ENCODE results near the gene TNS3.

Gene TNS3

DNA sequence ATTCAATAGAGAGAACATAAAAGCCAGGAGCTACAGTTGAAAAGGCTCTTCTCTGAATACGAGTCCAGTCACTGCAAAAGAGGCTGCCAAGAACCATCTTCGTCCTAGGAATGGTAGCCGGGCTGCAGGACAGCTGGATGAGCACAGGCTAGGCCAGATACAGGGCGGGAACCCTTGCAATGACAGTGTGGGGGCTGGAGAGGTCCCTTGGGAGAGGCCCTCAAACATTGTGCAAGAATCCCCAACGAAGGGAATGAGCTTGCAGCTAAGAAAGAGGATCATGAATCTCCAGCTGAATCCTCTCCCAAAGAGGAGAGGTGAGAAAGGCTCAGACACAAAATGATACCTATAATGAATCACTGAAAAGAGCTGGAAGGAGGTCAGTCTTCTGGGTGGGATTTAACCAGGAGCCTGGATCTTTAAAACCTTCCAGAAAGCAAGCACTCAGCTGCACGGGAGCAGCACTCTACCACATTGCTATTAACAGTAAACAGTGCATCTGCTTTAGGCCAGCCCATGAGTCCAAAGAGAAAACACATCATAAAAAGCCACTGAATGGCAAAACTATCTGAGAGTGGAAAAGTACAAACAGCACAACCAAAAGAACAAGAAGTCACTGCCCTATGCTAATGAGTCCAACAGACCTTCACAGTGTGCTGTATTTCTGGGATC, 287.9 kb downstream of the TNS3 start:
- H3K27ac Mint-ChIP-seq = no peak overlapping the region
- no peaks in the 10 kb centered on the region for H3K9me3 Mint-ChIP-seq (ENCODE audit: low read depth)
- H3K4me1 Mint-ChIP-seq (ENCODE audit: low read depth) = peaks cover 15% of the 10 kb centered on the region
- no peaks in the 10 kb centered on the region for H3K36me3 Mint-ChIP-seq
- H3K27me3 Mint-ChIP-seq = no peaks in the 10 kb centered on the region
- H3K4me3 Mint-ChIP-seq = no peak overlapping the region

DNA sequence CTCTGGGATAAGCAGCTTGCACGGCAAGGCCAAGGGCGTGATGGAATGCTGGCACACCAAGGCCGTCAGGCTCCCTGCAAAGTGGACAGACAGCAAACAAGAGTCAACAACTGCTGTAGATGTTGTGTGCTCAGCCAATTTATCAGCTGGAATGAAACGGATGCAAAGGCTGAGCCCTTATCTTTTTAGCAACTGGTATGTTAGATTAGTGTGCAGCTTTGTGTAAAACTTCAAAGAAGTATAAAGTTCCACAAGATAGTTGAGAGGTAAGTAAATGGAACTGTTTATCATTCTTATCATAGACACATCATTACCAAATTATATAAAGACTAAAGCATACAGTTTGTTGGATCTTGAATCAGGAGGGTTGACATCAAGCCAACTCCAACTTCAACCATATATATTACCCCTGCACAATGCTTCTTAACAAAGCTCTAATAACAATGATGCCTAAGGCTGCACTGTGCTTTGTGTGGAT, 289.0 kb downstream of the TNS3 start:
- H3K4me1 Mint-ChIP-seq (ENCODE audit: low read depth) = peaks cover 15% of the 10 kb centered on the region
- no peak overlapping the region for H3K4me3 Mint-ChIP-seq

DNA sequence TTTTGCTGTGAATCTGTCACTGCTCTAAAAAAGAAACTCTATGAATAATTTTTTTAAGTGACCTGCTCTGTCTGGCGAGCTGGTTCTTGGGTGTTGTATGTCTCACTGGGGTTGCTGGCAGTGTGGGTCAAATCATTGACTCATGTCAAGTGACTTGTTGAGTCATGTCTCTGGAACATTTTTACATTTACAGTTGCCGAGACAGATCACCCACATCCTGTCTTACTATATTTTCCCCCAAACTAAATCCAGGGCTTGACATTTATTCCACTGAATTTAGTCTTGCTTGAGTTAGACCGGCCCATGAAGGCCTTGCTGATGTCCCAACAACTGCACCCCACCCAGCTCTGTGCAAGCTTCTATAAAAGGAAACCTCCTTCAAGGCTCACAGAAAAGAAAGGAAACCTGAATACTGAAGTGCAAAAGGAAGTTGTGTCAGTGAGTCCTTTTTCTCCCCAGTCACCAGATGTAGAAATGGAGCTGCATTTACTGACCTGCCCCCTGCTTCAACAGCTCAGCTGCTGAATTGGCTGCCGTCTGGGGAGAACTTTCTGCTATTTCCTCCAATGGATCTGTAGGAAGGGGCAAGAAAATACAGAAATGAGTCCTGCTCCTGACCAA, 290.3 kb downstream of the TNS3 start:
- Mint-ChIP-seq H3K4me1 (ENCODE audit: low read depth) (peaks cover 15% of the 10 kb centered on the region), H3K27me3 (no peaks in the 10 kb centered on the region), H3K36me3 (no peaks in the 10 kb centered on the region), H3K9me3 (ENCODE audit: low read depth) (no peaks in the 10 kb centered on the region), H3K27ac (peak overlapping the region; percentile 59), H3K4me3 (no peak overlapping the region)

More for the DNA sequence above, 289.0 kb downstream of the TNS3 start:
- no peaks in the 10 kb centered on the region for H3K27me3 Mint-ChIP-seq
- no peaks in the 10 kb centered on the region for H3K36me3 Mint-ChIP-seq
- no peak overlapping the region for H3K27ac Mint-ChIP-seq
- no peaks in the 10 kb centered on the region for H3K9me3 Mint-ChIP-seq (ENCODE audit: low read depth)

DNA sequence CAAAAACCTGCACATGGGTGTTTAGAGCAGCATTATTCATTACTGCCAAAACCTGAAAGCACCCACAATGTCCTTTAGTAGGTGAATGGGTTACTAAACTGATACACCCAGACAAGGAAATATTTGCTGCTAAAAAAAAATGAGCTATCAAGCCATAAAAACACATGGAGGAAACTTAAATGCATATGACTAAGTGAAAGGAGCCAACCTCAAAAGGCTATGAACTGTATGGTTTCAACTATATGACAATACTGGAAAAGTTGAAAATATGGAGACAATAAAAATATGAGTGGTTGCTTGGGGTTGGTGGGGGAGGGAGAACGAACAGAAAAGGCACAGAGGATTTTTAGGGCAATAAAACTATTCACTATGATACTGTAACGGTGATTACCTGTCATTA, 291.0 kb downstream of the TNS3 start:
- H3K4me1 Mint-ChIP-seq (ENCODE audit: low read depth) = peaks cover 15% of the 10 kb centered on the region
- H3K36me3 Mint-ChIP-seq = no peaks in the 10 kb centered on the region
- H3K27ac Mint-ChIP-seq = peak overlapping the region; percentile 59

DNA sequence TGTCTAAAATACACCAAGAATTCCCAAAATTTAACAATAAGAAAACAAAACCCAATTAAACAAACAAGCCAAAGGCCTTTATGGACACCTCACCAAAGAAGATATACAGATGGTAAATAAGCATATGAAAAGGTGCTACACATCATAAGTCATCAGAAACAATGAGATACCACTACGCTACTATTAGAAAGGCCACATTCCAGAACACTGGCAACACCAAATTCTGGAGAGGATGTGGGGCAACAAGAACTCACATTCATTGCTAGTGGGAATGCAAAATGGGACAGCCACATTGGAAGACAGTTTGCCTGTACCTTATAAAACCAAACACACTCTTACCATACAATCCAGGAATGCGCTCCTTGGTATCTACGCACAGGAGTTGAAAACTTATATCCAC, 291.4 kb downstream of the TNS3 start:
- Mint-ChIP-seq H3K27me3 (no peaks in the 10 kb centered on the region), H3K4me3 (no peak overlapping the region), H3K4me1 (ENCODE audit: low read depth) (peaks cover 15% of the 10 kb centered on the region), H3K9me3 (ENCODE audit: low read depth) (peaks cover 2% of the 10 kb centered on the region), H3K36me3 (no peaks in the 10 kb centered on the region), H3K27ac (peak overlapping the region; percentile 59)

More for the DNA sequence above, 291.0 kb downstream of the TNS3 start:
- Mint-ChIP-seq H3K4me3 (peak overlapping the region; percentile 4), H3K27me3 (no peaks in the 10 kb centered on the region), H3K9me3 (ENCODE audit: low read depth) (no peaks in the 10 kb centered on the region)

DNA sequence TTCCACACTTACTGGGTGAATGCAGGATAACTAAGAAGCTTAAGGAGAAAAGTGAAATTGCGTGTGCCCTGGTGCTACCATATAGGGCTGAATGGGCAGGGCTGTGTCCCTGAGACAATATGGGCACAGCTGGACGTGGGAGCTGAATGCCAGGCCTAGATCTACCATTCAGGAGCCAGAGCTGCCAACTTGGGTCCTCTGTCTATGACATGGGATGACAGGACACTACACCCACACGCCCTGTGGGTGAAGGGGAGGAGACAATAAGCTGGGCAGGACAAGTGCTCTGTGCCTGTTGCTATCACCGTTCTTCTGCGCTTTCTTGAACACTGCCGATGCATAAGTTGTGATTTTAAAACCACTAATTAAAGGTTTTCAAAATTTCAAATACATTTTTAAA, 293.9 kb downstream of the TNS3 start:
- Mint-ChIP-seq H3K4me1 (ENCODE audit: low read depth) (peaks cover 15% of the 10 kb centered on the region), H3K36me3 (no peaks in the 10 kb centered on the region)

DNA sequence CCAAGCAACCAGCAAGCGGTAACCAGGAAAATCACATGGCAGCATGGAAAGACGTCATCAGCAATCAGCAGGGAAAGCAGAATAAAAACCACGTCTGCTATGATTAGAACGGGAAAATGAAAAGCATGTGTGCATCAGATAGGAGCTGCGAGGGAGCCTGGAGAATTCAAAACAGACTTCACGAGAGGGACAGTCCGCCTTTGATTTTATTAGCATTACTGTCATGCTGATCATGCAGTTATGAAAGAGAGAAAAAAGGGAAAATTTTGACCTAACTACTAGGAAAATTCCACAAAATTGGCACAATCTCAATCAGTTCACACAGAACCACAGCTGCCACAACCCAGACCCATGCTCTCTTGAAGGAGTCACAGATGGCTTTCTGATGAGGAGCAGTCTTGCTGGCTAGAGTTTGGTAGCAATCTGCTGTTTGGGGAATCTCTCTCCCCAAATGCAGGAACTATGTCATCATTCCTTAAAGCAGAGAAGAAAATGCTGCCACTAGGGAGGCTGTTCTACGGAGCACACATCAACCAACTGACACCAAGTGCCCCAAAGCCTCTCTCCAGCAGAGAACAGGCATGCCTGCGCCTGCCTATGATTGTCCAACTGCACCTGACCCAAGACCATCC, 295.9 kb downstream of the TNS3 start:
- Mint-ChIP-seq H3K27ac (no peak overlapping the region), H3K9me3 (ENCODE audit: low read depth) (peaks cover 8% of the 10 kb centered on the region), H3K36me3 (no peaks in the 10 kb centered on the region), H3K4me1 (ENCODE audit: low read depth) (peaks cover 5% of the 10 kb centered on the region), H3K27me3 (peaks cover 3% of the 10 kb centered on the region), H3K4me3 (no peak overlapping the region)

More for the DNA sequence above, 293.9 kb downstream of the TNS3 start:
- Mint-ChIP-seq H3K9me3 (ENCODE audit: low read depth) (peaks cover 8% of the 10 kb centered on the region), H3K27ac (no peak overlapping the region), H3K4me3 (no peak overlapping the region), H3K27me3 (no peaks in the 10 kb centered on the region)

DNA sequence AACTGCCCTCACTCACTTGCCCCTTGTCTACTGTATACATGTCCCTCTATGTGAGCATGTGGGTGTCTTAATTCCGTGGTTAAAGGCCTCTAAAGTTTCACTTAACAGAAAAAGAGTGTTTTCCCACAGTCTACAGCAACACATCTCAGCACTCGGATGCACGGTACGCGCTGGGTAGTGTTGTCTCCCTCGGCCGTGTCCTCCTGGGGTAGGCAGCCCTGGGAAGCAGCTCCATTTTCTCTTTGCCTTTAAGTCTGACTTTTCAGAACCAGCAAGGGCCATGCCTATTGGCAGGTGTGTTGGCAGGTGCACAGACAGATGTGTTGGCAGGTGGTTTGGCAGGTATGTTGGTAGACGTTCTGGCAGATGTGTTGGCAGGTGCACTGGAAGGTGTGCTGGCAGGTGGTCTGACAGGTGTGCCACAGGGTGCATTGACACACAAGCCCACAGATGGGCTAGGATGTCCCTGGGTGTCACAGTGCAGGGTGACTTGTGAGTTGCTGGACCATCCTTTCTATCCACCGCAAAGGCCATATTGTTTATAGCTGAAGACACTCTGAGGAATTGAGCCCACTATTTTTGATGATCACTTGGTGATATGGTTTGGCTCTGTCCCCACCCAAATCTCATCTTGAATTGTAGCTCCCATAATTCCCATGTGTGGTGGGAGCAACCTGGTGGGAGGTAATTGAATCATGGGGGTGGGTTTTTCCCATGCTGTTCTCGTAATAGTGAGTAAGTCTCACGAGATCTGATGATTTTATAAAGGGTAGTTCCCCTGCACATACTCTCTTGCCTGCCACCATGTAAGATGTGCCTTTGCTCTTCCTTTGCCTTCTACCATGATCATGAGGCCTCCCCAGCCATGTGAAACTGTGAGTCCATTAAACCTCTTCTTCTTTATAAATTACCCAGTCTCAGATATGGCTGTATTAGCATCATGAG, 296.9 kb downstream of the TNS3 start:
- Mint-ChIP-seq H3K27ac (no peak overlapping the region), H3K4me3 (no peak overlapping the region), H3K4me1 (ENCODE audit: low read depth) (no peaks in the 10 kb centered on the region), H3K36me3 (no peaks in the 10 kb centered on the region), H3K27me3 (peaks cover 4% of the 10 kb centered on the region), H3K9me3 (ENCODE audit: low read depth) (peaks cover 8% of the 10 kb centered on the region)

DNA sequence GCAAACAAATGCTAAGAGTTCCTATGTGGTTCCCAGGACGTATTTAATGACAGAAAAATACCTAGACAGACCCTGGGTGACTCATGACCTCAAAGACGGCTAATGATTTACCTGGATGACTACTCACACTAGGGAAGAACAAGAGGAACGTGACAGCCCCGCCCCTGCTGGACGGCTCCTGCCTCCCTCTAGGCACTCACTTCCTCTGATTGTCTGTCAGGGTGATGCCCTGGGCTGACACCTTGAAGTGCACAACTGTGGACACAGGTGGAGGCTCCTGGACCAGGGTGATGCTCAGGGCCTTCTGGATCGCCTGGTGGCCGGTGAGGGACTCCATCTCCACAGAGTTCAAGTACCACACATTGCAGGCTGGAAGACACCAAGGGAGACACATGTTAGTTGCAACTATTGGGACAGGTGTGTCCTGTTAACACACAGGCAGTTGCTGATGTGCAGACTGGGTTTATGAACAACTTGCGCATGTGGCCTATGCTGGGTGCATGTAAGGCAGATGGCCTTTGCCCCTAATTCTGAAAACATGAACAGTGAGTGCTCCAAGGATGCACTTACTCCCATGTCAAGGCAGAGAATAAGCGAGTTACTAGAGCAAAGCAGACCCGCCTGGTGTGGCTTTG, 298.3 kb downstream of the TNS3 start:
- peaks cover 4% of the 10 kb centered on the region for H3K27me3 Mint-ChIP-seq
- H3K27ac Mint-ChIP-seq = no peak overlapping the region
- H3K4me1 Mint-ChIP-seq (ENCODE audit: low read depth) = no peaks in the 10 kb centered on the region
- no peak overlapping the region for H3K4me3 Mint-ChIP-seq
- peaks cover 8% of the 10 kb centered on the region for H3K9me3 Mint-ChIP-seq (ENCODE audit: low read depth)
- H3K36me3 Mint-ChIP-seq = no peaks in the 10 kb centered on the region

DNA sequence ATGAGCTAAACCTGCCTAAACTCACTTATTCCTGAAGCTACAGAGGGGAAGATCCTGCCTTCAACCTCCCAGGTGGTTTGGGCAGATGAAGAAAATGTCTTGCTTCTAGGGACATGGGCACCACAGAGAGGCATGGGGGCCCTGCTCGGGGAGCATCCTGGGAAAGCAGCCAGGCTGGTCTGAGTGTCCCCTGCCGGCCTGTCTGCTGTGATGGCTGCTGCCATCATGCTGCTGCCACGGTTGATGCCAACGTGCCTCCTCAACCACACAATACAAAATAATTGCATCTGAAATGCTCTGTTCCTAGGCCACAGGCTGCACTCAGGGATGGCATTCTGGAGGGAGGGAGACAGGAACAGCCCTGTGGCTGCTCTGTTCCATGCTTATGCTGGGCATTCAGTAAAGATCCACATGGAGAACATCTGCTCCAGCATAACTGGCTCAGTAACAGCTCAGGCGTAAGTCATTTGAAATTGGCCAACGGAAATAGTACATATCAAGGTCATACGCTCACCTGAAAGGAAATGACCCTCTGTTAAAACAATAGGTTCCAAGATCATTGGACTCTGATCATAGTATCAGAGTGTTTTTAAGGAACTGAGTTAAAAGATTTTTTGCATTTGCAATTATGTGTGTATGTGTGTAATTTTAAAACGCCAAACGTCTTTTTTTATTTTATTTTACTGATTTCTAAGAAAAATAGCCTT, 299.0 kb downstream of the TNS3 start:
- no peak overlapping the region for H3K4me3 Mint-ChIP-seq
- peaks cover 4% of the 10 kb centered on the region for H3K27me3 Mint-ChIP-seq
- H3K36me3 Mint-ChIP-seq = no peaks in the 10 kb centered on the region
- no peaks in the 10 kb centered on the region for H3K4me1 Mint-ChIP-seq (ENCODE audit: low read depth)
- H3K27ac Mint-ChIP-seq = no peak overlapping the region
- H3K9me3 Mint-ChIP-seq (ENCODE audit: low read depth) = peaks cover 8% of the 10 kb centered on the region

DNA sequence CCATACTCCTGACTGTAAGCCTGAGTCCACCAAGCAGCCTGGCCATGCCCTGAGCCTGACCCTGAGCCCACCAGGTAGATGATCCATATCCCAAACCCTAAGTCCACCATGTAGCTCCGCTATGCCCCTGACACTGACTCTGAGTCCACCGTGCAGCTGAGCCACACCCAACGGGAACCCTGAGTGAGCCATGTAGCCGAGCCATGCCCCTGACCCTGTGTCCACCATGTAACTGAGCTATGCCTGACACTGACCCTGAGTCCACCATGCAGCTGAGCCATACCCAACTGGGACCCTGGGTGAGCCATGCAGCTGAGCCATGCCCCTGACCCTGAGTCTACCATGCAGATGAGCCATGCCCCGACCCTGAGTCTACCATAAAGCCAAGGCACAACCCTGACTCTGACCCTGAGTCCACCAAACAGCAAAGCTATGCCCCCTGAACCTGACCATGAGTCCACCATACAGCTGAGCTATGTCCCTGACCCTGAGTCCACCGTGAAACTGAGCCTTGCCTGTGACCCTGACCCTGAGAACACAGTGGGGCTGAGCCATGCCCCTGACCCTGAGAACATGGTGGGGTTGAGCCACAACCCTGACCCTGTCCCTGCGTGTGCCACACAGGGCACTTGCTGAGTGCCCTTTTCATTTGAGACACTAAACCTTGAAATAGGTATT, 299.8 kb downstream of the TNS3 start:
- Mint-ChIP-seq H3K9me3 (ENCODE audit: low read depth) (peaks cover 8% of the 10 kb centered on the region), H3K27ac (no peak overlapping the region), H3K4me1 (ENCODE audit: low read depth) (no peaks in the 10 kb centered on the region), H3K4me3 (no peak overlapping the region), H3K36me3 (no peaks in the 10 kb centered on the region), H3K27me3 (peaks cover 4% of the 10 kb centered on the region)

DNA sequence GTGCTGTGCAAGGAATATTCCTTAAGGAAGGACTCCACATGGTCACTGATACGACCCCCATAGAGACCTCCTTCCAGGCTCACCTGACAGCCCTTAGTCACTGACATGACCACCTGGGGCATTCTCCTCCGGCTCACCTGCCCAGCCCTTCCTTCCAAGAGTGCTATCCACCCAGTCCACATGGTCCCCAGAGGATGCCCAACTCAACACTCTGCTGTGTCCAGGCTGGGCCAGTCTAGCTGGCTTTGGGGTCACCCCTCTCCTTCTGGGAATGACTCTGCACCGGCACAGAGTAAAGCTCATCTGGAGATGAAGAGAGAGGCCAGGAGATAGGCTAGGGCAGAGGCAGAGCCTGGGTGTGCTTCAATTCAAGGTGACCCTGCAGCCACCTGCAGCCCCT, 300.8 kb downstream of the TNS3 start:
- Mint-ChIP-seq H3K36me3 (no peaks in the 10 kb centered on the region), H3K4me1 (ENCODE audit: low read depth) (no peaks in the 10 kb centered on the region), H3K9me3 (ENCODE audit: low read depth) (peaks cover 8% of the 10 kb centered on the region), H3K27ac (no peak overlapping the region), H3K4me3 (no peak overlapping the region), H3K27me3 (peaks cover 4% of the 10 kb centered on the region)

DNA sequence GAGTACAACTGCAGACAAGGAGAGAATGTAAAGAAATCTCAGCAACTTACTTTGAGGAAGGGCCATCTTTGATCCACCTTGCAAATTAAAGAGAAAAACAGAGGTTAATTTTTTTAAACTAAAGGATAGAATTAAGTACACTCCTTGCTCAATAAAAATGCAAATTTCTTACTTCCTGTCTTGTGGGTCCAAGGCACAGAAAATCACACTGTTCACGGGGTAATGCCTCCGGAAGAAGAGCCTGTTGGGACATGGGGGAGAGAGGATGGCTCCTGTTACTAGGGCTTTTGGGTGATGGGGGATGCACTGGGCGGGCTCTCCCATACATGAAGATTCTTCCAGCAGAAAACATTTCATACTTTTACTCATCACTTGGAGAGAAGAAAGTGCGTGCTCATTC, 301.8 kb downstream of the TNS3 start:
- Mint-ChIP-seq H3K27me3 (peaks cover 4% of the 10 kb centered on the region), H3K9me3 (ENCODE audit: low read depth) (peaks cover 2% of the 10 kb centered on the region), H3K27ac (no peak overlapping the region), H3K4me3 (no peak overlapping the region), H3K4me1 (ENCODE audit: low read depth) (no peaks in the 10 kb centered on the region), H3K36me3 (no peaks in the 10 kb centered on the region)

Data from activated naive CD8-positive, alpha-beta T cell (primary cell).